ENCODE data around the gene MAN1A1. TPM values are rescaled to one million over a fixed set of nuclear protein-coding genes. Genes with fewer than 3 reads are reported as not detected.

The MAN1A1 gene
- total and polyA plus RNA-seq, 2 experiments from 2014 or later: 2.0 to 8.7 TPM

GRCh38 chr6:119283214-119283613, 66.3 kb downstream of the MAN1A1 start:
- no peak overlapping the region; the same call in 1 of the 2 replicates for H3K27ac Mint-ChIP-seq

More at GRCh38 chr6:119283214-119283613, 66.3 kb downstream of the MAN1A1 start:
- no peaks in the 10 kb centered on the region for H3K36me3 ChIP-seq (ENCODE audit: insufficient read depth)
- no peak overlapping the region for H3K4me3 ChIP-seq
- H3K27me3 ChIP-seq (ENCODE audit: insufficient read depth): no peaks in the 10 kb centered on the region
- H2AFZ ChIP-seq: no peak overlapping the region
- H3K4me1 Mint-ChIP-seq: no peaks in the 10 kb centered on the region
- no peaks in the 10 kb centered on the region for H3K9me2 ChIP-seq (ENCODE audit: insufficient read depth)
- no peak overlapping the region for H3K4me3 Mint-ChIP-seq
- H3F3A ChIP-seq (replicated peaks; ENCODE audit: low read depth): no peaks in the 10 kb centered on the region
- ATAC-seq (no peak), DNase-seq (ENCODE audit: low spot score) (no peak)
- H3K79me2 ChIP-seq (replicated peaks; ENCODE audit: insufficient read depth): no peaks in the 10 kb centered on the region
- H3K36me3 Mint-ChIP-seq (ENCODE audit: low read depth): peaks cover 6% of the 10 kb centered on the region
- H4K20me1 ChIP-seq (replicated peaks; ENCODE audit: insufficient read depth): no peaks in the 10 kb centered on the region
- H3K9me3 Mint-ChIP-seq: no peaks in the 10 kb centered on the region
- H3K4me1 ChIP-seq (ENCODE audit: insufficient read depth): no peaks in the 10 kb centered on the region
- no peak overlapping the region for H3K27ac ChIP-seq (ENCODE audit: low read depth)
- TF ChIP-seq CREB1 (CRISPR knock-in tag; IDR thresholded peaks at IDR 0.05; ENCODE audit: low read depth) (no peak), STAT1 (IDR thresholded peaks at IDR 0.05; ENCODE audit: unreplicated experiment) (no peak), JUNB (IDR thresholded peaks at IDR 0.05; ENCODE audit: unreplicated experiment) (no peak), ZNF114 (CRISPR knock-in tag; IDR thresholded peaks at IDR 0.05) (no peak), POLR2AphosphoS5 (IDR thresholded peaks at IDR 0.05; ENCODE audit: low read depth) (no peak), CTCF (conservative IDR thresholded peaks at IDR 0.05; ENCODE audit: low read depth in 2 of 2) (no peak), ZNF462 (CRISPR knock-in tag; IDR thresholded peaks at IDR 0.05) (no peak), ETS1 (IDR thresholded peaks at IDR 0.05) (no peak), EZH2 (IDR thresholded peaks at IDR 0.05; ENCODE audit: low read depth, unreplicated experiment) (no peak), EZH2phosphoT487 (IDR thresholded peaks at IDR 0.05; ENCODE audit: unreplicated experiment) (no peak), ZNF331 (CRISPR knock-in tag; IDR thresholded peaks at IDR 0.05; ENCODE audit: low read depth) (no peak), NANOG (IDR thresholded peaks at IDR 0.05; ENCODE audit: borderline replicate concordance) (no peak)
- TF ChIP-seq, protein P1, sequence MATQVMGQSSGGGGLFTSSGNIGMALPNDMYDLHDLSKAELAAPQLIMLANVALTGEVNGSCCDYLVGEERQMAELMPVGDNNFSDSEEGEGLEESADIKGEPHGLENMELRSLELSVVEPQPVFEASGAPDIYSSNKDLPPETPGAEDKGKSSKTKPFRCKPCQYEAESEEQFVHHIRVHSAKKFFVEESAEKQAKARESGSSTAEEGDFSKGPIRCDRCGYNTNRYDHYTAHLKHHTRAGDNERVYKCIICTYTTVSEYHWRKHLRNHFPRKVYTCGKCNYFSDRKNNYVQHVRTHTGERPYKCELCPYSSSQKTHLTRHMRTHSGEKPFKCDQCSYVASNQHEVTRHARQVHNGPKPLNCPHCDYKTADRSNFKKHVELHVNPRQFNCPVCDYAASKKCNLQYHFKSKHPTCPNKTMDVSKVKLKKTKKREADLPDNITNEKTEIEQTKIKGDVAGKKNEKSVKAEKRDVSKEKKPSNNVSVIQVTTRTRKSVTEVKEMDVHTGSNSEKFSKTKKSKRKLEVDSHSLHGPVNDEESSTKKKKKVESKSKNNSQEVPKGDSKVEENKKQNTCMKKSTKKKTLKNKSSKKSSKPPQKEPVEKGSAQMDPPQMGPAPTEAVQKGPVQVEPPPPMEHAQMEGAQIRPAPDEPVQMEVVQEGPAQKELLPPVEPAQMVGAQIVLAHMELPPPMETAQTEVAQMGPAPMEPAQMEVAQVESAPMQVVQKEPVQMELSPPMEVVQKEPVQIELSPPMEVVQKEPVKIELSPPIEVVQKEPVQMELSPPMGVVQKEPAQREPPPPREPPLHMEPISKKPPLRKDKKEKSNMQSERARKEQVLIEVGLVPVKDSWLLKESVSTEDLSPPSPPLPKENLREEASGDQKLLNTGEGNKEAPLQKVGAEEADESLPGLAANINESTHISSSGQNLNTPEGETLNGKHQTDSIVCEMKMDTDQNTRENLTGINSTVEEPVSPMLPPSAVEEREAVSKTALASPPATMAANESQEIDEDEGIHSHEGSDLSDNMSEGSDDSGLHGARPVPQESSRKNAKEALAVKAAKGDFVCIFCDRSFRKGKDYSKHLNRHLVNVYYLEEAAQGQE (IDR thresholded peaks at IDR 0.05; ENCODE audit: unreplicated experiment): no peak
- no peaks in the 10 kb centered on the region for H3K27me3 Mint-ChIP-seq (ENCODE audit: insufficient read depth, low read depth, poor library complexity)
- H3K4me2 ChIP-seq: no peak overlapping the region
